ENCODE results near the gene ARPC4.

- TF ChIP-seq CTCF (IDR thresholded peaks at IDR 0.05) = no peak
- TF ChIP-seq POLR2A (IDR thresholded peaks at IDR 0.05) = no peak
- TF ChIP-seq EP300 (IDR thresholded peaks at IDR 0.05) = no peak
Observed at GRCh38 chr3:9787714-9788113, 5.2 kb upstream of the ARPC4 start.
